Measurements from ENCODE around the gene TIMD4.

DNA sequence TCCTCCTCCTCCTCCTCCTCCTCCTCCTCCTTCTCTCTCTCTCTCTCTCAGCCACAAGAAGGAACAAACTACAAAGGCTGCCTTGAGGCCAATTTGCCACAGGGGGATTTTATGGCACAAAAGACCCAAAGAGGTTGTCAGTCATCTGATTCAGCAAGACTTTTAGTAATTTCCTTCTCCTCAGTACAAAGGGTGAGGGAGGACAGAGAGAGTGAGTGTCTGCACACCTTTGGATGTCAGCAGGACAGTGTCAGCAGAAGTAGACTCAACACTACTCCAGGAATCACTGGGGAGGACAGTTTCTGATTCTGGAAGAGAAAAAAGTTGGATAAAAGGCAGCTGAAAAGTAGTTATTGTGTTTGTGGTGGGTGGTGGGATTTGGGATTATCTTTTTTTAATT is 13.6 kb downstream of the TIMD4 start:
- TF ChIP-seq POLR2AphosphoS5 (IDR thresholded peaks at IDR 0.05) = no peak
- TF ChIP-seq, protein P1, sequence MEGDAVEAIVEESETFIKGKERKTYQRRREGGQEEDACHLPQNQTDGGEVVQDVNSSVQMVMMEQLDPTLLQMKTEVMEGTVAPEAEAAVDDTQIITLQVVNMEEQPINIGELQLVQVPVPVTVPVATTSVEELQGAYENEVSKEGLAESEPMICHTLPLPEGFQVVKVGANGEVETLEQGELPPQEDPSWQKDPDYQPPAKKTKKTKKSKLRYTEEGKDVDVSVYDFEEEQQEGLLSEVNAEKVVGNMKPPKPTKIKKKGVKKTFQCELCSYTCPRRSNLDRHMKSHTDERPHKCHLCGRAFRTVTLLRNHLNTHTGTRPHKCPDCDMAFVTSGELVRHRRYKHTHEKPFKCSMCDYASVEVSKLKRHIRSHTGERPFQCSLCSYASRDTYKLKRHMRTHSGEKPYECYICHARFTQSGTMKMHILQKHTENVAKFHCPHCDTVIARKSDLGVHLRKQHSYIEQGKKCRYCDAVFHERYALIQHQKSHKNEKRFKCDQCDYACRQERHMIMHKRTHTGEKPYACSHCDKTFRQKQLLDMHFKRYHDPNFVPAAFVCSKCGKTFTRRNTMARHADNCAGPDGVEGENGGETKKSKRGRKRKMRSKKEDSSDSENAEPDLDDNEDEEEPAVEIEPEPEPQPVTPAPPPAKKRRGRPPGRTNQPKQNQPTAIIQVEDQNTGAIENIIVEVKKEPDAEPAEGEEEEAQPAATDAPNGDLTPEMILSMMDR (IDR thresholded peaks at IDR 0.05) = no peak
- no peak for TF ChIP-seq POLR2A (IDR thresholded peaks at IDR 0.05)
- TF ChIP-seq EP300 (IDR thresholded peaks at IDR 0.05) = no peak
